ENCODE data around the gene ESRRG. TPM values are rescaled to one million over a fixed set of nuclear protein-coding genes. Genes with fewer than 3 reads are reported as not detected.

The ESRRG gene
- total and polyA plus RNA-seq, 2 donors (not counting 3 experiments of a cell fraction or from before 2014, with no cell fraction given): not detected

DNA sequence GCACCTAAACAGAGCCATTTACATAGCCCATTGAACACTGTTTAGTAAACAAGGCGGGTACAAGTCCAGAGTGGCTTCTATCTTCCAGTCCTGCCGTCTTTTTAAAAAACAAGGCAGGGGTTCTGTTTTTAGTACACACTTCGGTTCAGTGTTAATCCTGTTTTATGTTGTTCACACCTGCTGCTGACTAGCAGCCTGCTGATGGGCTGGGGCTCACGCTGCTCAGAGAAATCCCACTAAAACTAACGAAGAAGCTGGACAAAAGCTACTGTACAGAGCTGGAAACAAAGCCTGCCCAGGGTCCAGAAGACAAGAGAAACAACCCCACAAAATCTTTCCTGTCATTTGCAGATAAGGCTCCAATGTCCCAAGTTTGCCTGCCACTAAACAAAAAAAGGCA is 13.2 kb downstream of the ESRRG start:
- H3K4me1 ChIP-seq (ENCODE audit: control insufficient read depth, extremely low read depth, insufficient read depth, low read length): no peaks in the 10 kb centered on the region
- ChIA-PET POLR2A (no interaction called here), CTCF (no interaction called here)
- no peaks in the 10 kb centered on the region for H3K9me3 ChIP-seq (replicated peaks; ENCODE audit: control insufficient read depth, insufficient read depth, low read length)
- no peak overlapping the region for H3K4me3 ChIP-seq (replicated peaks in 1 of 3; ENCODE audit: insufficient read depth in 1 of 3, low read depth in 1 of 3, low read length in 3 of 3)
- H3K79me2 ChIP-seq (ENCODE audit: control insufficient read depth, insufficient read depth, low read length): no peaks in the 10 kb centered on the region
- H4K20me1 ChIP-seq (replicated peaks; ENCODE audit: control insufficient read depth, extremely low read depth, insufficient read depth, low read length): no peaks in the 10 kb centered on the region
- DNase-seq (ENCODE audit: low read depth, low spot score) (no peak), FAIRE-seq (no peak)
- no TSS peak for BruUV-seq (replicated peaks)
- no peaks in the 10 kb centered on the region for H3K9me1 ChIP-seq (replicated peaks; ENCODE audit: control insufficient read depth, extremely low read depth, insufficient read depth, low read length)
- dilution Hi-C loops (cut with MboI; ENCODE audit: extremely low pct_ligation_motif_present, low sequenced_read_pairs) (no loop called here), intact Hi-C loops (cut with micrococcal nuclease) (no loop called here)
- no peak overlapping the region for H3K27ac ChIP-seq (ENCODE audit: insufficient read depth, low read depth, low read length)
- no peaks in the 10 kb centered on the region for H3K27me3 ChIP-seq (ENCODE audit: control insufficient read depth in 2 of 2, insufficient read depth in 2 of 2, low read length in 2 of 2)
- H3K9ac ChIP-seq (replicated peaks; ENCODE audit: extremely low read depth, insufficient read depth, low read length): no peak overlapping the region
- no peak overlapping the region for H3K4me2 ChIP-seq (ENCODE audit: insufficient read depth, low read length)
- no peaks in the 10 kb centered on the region for H3K36me3 ChIP-seq (ENCODE audit: control insufficient read depth in 2 of 2, extremely low read depth in 1 of 2, insufficient read depth in 2 of 2, low read length in 2 of 2)
- TF ChIP-seq JUN (IDR thresholded peaks at IDR 0.05; ENCODE audit: borderline replicate concordance, insufficient read depth, insufficient read length, low read depth): no peak
- TF ChIP-seq POLR2AphosphoS5 (IDR thresholded peaks at IDR 0.05; ENCODE audit: insufficient read depth, low read depth, low read length): no peak
- no peak for TF ChIP-seq CTCF (IDR thresholded peaks at IDR 0.05; ENCODE audit: extremely low read depth in 1 of 2, insufficient read depth in 1 of 2, low read depth in 1 of 2, low read length in 2 of 2)
- TF ChIP-seq EZH2 (IDR thresholded peaks at IDR 0.05; ENCODE audit: borderline replicate concordance, low read depth, low read length, severe bottlenecking): no peak
- no peak for TF ChIP-seq FOS (IDR thresholded peaks at IDR 0.05; ENCODE audit: borderline replicate concordance, insufficient read depth, low read length)
- no peak for TF ChIP-seq POLR2A (IDR thresholded peaks at IDR 0.05; ENCODE audit: low read depth, low read length)
- no peak for TF ChIP-seq GATA2 (IDR thresholded peaks at IDR 0.05; ENCODE audit: insufficient read depth, insufficient read length, low read depth, low read length)
- no peak overlapping the region for H2AFZ ChIP-seq (ENCODE audit: low read depth, low read length)
